Stimulated activated CD4-positive, alpha-beta T cell treated with anti-CD3 and anti-CD28 coated beads, Interleukin-1b, Interleukin-23, amount 100 ng/mL, for 48 hours (primary cell): Measurements from ENCODE around the gene EGFR.

ENCODE experiments used
- DNase-seq: peaks from one replicate; pipeline ENCODE4 v3.0.0-alpha.2; 2020

Gene EGFR

DNA sequence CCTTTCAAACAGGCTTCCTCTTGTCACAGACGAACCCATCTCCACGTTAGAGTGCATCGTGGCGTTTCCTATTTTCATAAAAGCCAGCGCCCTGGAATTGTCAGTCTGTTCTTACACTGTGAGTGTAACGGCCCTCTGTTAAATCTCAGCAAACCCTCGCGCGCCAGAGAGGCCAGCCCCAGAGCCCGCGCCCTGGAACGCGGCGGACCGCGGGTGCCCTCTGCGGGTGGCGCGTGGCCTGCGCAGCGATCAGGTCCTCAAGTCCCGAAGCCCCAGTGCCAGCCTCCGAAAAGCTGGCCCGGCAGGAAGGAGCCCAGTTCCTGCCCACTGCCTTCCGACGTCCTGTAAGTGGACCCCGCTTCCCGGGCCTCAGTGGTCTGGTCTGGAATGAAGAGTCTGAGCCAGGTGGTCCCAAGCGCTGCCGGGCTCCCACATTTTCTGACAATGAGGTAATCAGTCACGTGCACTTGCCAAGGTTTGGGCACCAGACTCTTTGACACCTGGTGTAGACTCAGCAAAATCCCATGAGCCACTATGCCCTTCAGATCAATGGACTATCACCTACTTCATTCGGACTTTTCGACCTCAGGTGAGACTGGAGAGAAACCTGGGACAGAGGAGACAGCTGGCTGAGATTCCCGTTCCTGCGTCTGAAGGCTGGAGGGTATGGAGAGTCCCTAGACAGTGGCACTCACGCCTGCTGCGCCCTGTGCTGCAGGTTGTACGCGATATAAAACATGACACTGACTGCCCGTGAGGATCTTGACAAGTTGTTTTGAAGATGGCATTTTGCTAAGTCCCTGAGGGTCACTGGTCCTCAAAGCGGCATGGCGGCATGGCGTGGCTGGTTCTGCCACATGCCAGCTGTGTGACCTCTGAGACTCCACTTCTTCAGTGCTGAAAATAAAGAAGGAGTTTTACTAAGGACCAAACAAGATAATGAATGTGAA lies 237.0 kb downstream of the EGFR start:
- peak; percentile 77 for DNase-seq

- no peak for DNase-seq
Observed at GRCh38 chr7:55258631-55259030, 239.8 kb downstream of the EGFR start.

DNA sequence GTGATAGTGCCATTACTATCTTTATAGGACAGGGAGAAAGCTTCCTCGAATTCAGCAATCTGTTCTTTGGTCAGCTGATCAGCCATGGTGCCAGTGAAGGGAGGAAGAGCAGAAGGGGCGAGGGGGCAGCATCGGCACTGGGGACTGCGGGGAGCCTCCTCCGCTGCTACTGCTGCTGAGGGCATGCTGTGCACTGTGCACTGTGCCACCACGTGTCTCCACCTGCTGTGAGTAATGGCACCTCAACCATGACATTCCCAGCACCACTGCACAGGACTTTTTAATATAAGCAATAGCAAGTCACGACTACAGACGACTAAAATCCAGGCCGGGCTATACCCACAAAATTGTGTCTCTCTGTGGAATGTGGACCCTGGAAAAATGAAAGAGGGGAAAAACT lies 241.4 kb downstream of the EGFR start:
- no peak for DNase-seq

DNA sequence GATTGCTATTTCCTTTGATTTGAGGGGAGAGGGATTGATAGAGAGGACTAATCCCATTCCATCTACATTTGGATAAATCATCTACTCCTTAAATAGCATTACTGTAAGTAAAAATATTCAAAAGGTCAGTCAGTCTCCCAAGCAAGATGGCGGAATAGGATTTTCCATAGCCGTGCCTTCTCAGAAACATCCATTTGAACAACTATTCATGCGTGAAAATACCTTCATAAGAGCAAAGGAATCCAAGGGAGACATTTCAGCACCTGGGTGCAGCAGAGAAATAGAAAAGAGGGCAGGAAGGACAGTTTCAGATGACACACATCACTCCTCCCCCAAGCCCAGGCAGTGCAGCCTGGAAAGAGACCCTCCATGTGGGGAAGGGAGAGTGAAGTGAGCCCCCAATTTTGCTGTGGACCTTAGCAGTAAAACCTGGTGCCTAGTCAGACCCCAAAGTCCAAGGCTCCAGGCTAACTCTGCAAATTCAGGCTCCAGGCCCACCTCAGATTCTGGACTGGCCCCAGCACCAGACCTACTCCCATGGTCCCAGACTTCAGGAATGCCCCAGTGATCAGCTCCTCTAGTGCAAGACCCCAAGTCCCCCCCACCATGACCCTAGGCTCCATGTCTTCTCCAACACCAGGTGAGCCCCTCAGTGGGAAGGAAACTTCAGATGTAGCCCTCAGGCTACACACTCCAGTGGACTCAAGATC lies 242.0 kb downstream of the EGFR start:
- no peak for DNase-seq
